ENCODE measurements around the gene MBNL1. TPM values are rescaled to one million over a fixed set of nuclear protein-coding genes. Genes with fewer than 3 reads are reported as not detected.

MBNL1 gene
- total RNA-seq, 2 experiments from 2014 or later = 163 to 174 TPM

GRCh38 chr3:152291238-152291637, 22.5 kb downstream of the MBNL1 start:
- H3K36me3 ChIP-seq (ENCODE audit: insufficient read depth, low read length) = peaks cover 22% of the 10 kb centered on the region; the same call in 1 of the 2 replicates
- BruUV-seq (replicated peaks) = no TSS peak
- peak overlapping the region; percentile 11; the same call in 1 of the 2 replicates for H3K4me2 ChIP-seq (ENCODE audit: low read length)
- ChIA-PET CTCF (ENCODE audit: unreplicated experiment) (no interaction called here), POLR2A (interaction anchor here (0.6 to 4.0 kb wide), 12 partner anchors 8 to 98 kb away, joined by 3 to 18 read pairs (median 5); no protein-coding TSS in a partner anchor)
- no peak for DNase-seq (ENCODE audit: low spot score)
- no peak for TF ChIP-seq EZH2phosphoT487 (IDR thresholded peaks at IDR 0.05; ENCODE audit: borderline replicate concordance, low read depth, low read length)
- no peak for TF ChIP-seq CTCF (conservative IDR thresholded peaks at IDR 0.05; ENCODE audit: low read length)
- no peaks in the 10 kb centered on the region for H3K9me2 ChIP-seq (ENCODE audit: insufficient read depth, low read length)
- H3K79me2 ChIP-seq (ENCODE audit: insufficient read depth, low read depth, low read length) = peaks cover 99% of the 10 kb centered on the region
- H4K20me1 ChIP-seq (ENCODE audit: insufficient read depth, low read length) = peaks cover 60% of the 10 kb centered on the region
- H3K4me3 ChIP-seq (ENCODE audit: low read depth, low read length, poor library complexity, severe bottlenecking) = no peak overlapping the region
- H3K4me1 ChIP-seq (ENCODE audit: insufficient read depth, low read length, poor library complexity, severe bottlenecking) = peaks cover 54% of the 10 kb centered on the region
- H3K27ac ChIP-seq (ENCODE audit: low read depth, low read length, poor library complexity, severe bottlenecking) = no peak overlapping the region
- H3K9me3 ChIP-seq (ENCODE audit: low read length) = no peaks in the 10 kb centered on the region
- no peak overlapping the region for H2AFZ ChIP-seq (ENCODE audit: low read length)
- intact Hi-C loops (cut with micrococcal nuclease; ENCODE audit: unreplicated experiment) = no loop called here

GRCh38 chr3:152291649-152292066, 22.9 kb downstream of the MBNL1 start:
- CTCF ChIA-PET (ENCODE audit: unreplicated experiment) = no interaction called here
- intact Hi-C loops (cut with micrococcal nuclease; ENCODE audit: unreplicated experiment) = no loop called here
- Histone ChIP-seq H3K9me2 (ENCODE audit: insufficient read depth, low read length) (no peaks in the 10 kb centered on the region), H3K79me2 (ENCODE audit: insufficient read depth, low read depth, low read length) (peaks cover 100% of the 10 kb centered on the region), H4K20me1 (ENCODE audit: insufficient read depth, low read length) (peaks cover 64% of the 10 kb centered on the region), H3K27ac (ENCODE audit: low read depth, low read length, poor library complexity, severe bottlenecking) (no peak overlapping the region), H3K4me3 (ENCODE audit: low read depth, low read length, poor library complexity, severe bottlenecking) (no peak overlapping the region), H3K4me2 (ENCODE audit: low read length) (peak overlapping the region; percentile 11; the same call in 1 of the 2 replicates), H3K4me1 (ENCODE audit: insufficient read depth, low read length, poor library complexity, severe bottlenecking) (peaks cover 56% of the 10 kb centered on the region), H2AFZ (ENCODE audit: low read length) (no peak overlapping the region), H3K9me3 (ENCODE audit: low read length) (no peaks in the 10 kb centered on the region), H3K36me3 (ENCODE audit: insufficient read depth, low read length) (peaks cover 20% of the 10 kb centered on the region; the same call in 1 of the 2 replicates)
- POLR2A ChIA-PET = interaction anchor here (0.9 to 4.0 kb wide), 11 partner anchors 9 to 98 kb away, joined by 4 to 18 read pairs (median 6); no protein-coding TSS in a partner anchor
- no peak for DNase-seq (ENCODE audit: low spot score)
- TF ChIP-seq CTCF (conservative IDR thresholded peaks at IDR 0.05; ENCODE audit: low read length) (no peak), EZH2phosphoT487 (IDR thresholded peaks at IDR 0.05; ENCODE audit: borderline replicate concordance, low read depth, low read length) (no peak)
- no TSS peak for BruUV-seq (replicated peaks)

- Histone ChIP-seq H3K36me3 (ENCODE audit: insufficient read depth, low read length) (peaks cover 17% of the 10 kb centered on the region), H3K4me3 (ENCODE audit: low read depth, low read length, poor library complexity, severe bottlenecking) (no peak overlapping the region), H3K9me2 (ENCODE audit: insufficient read depth, low read length) (no peaks in the 10 kb centered on the region), H3K27ac (ENCODE audit: low read depth, low read length, poor library complexity, severe bottlenecking) (no peak overlapping the region), H2AFZ (ENCODE audit: low read length) (no peak overlapping the region), H3K79me2 (ENCODE audit: insufficient read depth, low read depth, low read length) (peaks cover 100% of the 10 kb centered on the region), H4K20me1 (ENCODE audit: insufficient read depth, low read length) (peaks cover 62% of the 10 kb centered on the region), H3K4me1 (ENCODE audit: insufficient read depth, low read length, poor library complexity, severe bottlenecking) (peaks cover 59% of the 10 kb centered on the region), H3K4me2 (ENCODE audit: low read length) (no peak overlapping the region), H3K9me3 (ENCODE audit: low read length) (no peaks in the 10 kb centered on the region)
- ChIA-PET CTCF (ENCODE audit: unreplicated experiment) (no interaction called here), POLR2A (interaction anchor here (0.6 to 4.0 kb wide), 6 partner anchors 11 to 49 kb away, joined by 3 to 18 read pairs (median 6); no protein-coding TSS in a partner anchor)
- BruUV-seq (replicated peaks) = no TSS peak
- intact Hi-C loops (cut with micrococcal nuclease; ENCODE audit: unreplicated experiment) = no loop called here
- DNase-seq (ENCODE audit: low spot score) = no peak
- TF ChIP-seq EZH2phosphoT487 (IDR thresholded peaks at IDR 0.05; ENCODE audit: borderline replicate concordance, low read depth, low read length) = no peak
These were observed 23.6 kb downstream of the MBNL1 start for GRCh38 chr3:152292366-152292765.
